ENCODE results near the gene REX1BD.

GRCh38 chr19:18594824-18595373 lies 6.3 kb downstream of the REX1BD start:
- TF ChIP-seq, protein P1, sequence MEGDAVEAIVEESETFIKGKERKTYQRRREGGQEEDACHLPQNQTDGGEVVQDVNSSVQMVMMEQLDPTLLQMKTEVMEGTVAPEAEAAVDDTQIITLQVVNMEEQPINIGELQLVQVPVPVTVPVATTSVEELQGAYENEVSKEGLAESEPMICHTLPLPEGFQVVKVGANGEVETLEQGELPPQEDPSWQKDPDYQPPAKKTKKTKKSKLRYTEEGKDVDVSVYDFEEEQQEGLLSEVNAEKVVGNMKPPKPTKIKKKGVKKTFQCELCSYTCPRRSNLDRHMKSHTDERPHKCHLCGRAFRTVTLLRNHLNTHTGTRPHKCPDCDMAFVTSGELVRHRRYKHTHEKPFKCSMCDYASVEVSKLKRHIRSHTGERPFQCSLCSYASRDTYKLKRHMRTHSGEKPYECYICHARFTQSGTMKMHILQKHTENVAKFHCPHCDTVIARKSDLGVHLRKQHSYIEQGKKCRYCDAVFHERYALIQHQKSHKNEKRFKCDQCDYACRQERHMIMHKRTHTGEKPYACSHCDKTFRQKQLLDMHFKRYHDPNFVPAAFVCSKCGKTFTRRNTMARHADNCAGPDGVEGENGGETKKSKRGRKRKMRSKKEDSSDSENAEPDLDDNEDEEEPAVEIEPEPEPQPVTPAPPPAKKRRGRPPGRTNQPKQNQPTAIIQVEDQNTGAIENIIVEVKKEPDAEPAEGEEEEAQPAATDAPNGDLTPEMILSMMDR (IDR thresholded peaks at IDR 0.05) = no peak
- TF ChIP-seq POLR2A (IDR thresholded peaks at IDR 0.05) = no peak
